HG03280 (cell line): ENCODE measurements around the gene TPM3.
A peak's percentile ranks its signal among the peaks of the same experiment; 100 is the strongest.
"Not testable (repeated sequence)": the region's sequence is repeated elsewhere in the genome, so short reads cannot be mapped to it uniquely, and the experiment has no call there.

Experiments used
- ATAC-seq: cut with Tn5 transposase; IDR thresholded peaks from one replicate; pipeline ENCODE4 v1.9.1; 2021; ENCODE audit warnings: mild to moderate bottlenecking, moderate library complexity; ENCODE audit not compliant: unreplicated experiment

Gene TPM3

GRCh38 chr1:154206196-154206595, 14.3 kb upstream of the TPM3 start, which contains the start of gene CFAP141:
TSS of gene CFAP141 (minus strand) at chr1:154206333. CDS start at chr1:154206307, 26 bp downstream.
- no peak for ATAC-seq

- not testable (repeated sequence) for ATAC-seq
Measured at GRCh38 chr1:154205778-154206177, 13.9 kb upstream of the TPM3 start.

- ATAC-seq = no peak
Measured at GRCh38 chr1:154199563-154199879, 7.6 kb upstream of the TPM3 start.

GRCh38 chr1:154198756-154199562, 7.1 kb upstream of the TPM3 start:
- ATAC-seq = no peak

GRCh38 chr1:154193821-154194220, 1.9 kb upstream of the TPM3 start:
- no peak for ATAC-seq

- no peak for ATAC-seq
Measured at GRCh38 chr1:154192476-154192875, 576 bp upstream of the TPM3 start.

- no peak for ATAC-seq
Measured at GRCh38 chr1:154190550-154190949, 1.4 kb downstream of the TPM3 start.

- no peak for ATAC-seq
Measured at GRCh38 chr1:154186852-154187501, 4.9 kb downstream of the TPM3 start.

- ATAC-seq = no peak
Measured at GRCh38 chr1:154186177-154186576, 5.7 kb downstream of the TPM3 start.

- ATAC-seq = peak; percentile 75
Measured at GRCh38 chr1:154183046-154183915, 8.6 kb downstream of the TPM3 start.

GRCh38 chr1:154182344-154183045, 9.4 kb downstream of the TPM3 start:
- peak; percentile 49 for ATAC-seq

GRCh38 chr1:154181944-154182343, 10.0 kb downstream of the TPM3 start:
- ATAC-seq = no peak

GRCh38 chr1:154179946-154180687, 11.8 kb downstream of the TPM3 start:
- no peak for ATAC-seq

- no peak for ATAC-seq
Measured at GRCh38 chr1:154178911-154179811, 12.7 kb downstream of the TPM3 start.

- no peak for ATAC-seq
Measured at GRCh38 chr1:154178013-154178412, 13.9 kb downstream of the TPM3 start.

GRCh38 chr1:154176337-154176736, 15.6 kb downstream of the TPM3 start:
- no peak for ATAC-seq

- ATAC-seq = no peak
Measured at GRCh38 chr1:154174654-154175053, 17.2 kb downstream of the TPM3 start.

- ATAC-seq = no peak
Measured at GRCh38 chr1:154171880-154172279, 20.0 kb downstream of the TPM3 start.

GRCh38 chr1:154171223-154171583, 20.7 kb downstream of the TPM3 start:
- no peak for ATAC-seq
